ENCODE results near the gene PAXIP1.
"Not testable (repeated sequence)": the region's sequence is repeated elsewhere in the genome, so short reads cannot be mapped to it uniquely, and the experiment has no call there.

DNA sequence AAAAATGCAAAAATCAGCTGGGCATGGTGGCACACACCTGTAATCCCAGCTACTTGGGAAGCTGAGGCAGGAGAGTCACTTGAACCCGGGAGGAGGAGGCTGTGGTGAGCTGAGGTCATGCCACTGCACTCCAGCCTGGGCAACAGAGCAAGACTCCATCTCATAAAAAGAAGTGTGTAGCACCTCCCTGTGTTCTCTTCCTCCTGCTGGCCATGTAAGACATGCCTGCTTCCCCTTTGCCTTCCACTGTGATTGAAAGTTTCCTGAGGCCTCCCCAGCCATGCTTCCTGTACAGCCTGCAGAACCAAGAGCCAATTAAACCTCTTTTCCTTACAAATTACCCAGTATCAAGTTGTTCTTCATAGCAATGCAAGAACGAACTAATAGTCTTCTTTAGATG lies 80.5 kb downstream of the PAXIP1 start:
- not testable (repeated sequence) for TF ChIP-seq POLR2A (IDR thresholded peaks at IDR 0.05)
- TF ChIP-seq, protein P1, sequence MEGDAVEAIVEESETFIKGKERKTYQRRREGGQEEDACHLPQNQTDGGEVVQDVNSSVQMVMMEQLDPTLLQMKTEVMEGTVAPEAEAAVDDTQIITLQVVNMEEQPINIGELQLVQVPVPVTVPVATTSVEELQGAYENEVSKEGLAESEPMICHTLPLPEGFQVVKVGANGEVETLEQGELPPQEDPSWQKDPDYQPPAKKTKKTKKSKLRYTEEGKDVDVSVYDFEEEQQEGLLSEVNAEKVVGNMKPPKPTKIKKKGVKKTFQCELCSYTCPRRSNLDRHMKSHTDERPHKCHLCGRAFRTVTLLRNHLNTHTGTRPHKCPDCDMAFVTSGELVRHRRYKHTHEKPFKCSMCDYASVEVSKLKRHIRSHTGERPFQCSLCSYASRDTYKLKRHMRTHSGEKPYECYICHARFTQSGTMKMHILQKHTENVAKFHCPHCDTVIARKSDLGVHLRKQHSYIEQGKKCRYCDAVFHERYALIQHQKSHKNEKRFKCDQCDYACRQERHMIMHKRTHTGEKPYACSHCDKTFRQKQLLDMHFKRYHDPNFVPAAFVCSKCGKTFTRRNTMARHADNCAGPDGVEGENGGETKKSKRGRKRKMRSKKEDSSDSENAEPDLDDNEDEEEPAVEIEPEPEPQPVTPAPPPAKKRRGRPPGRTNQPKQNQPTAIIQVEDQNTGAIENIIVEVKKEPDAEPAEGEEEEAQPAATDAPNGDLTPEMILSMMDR (IDR thresholded peaks at IDR 0.05): not testable (repeated sequence)
